Fibroblast of skin of abdomen (primary cell): ENCODE measurements around the gene NUP42.
A peak's percentile ranks its signal among the peaks of the same experiment; 100 is the strongest.

Experiments used
- DNase-seq: peaks from one replicate; pipeline ENCODE4 v3.0.0-alpha.2; 2013

The NUP42 gene

GRCh38 chr7:23237000-23237399 lies 55.2 kb downstream of the NUP42 start:
- no peak for DNase-seq

GRCh38 chr7:23238983-23239652 lies 57.3 kb downstream of the NUP42 start:
- DNase-seq = no peak

GRCh38 chr7:23239698-23240097 lies 57.9 kb downstream of the NUP42 start:
- DNase-seq = no peak

- DNase-seq = no peak
These were observed 60.5 kb downstream of the NUP42 start for GRCh38 chr7:23242321-23242720.

- DNase-seq = no peak
These were observed 61.1 kb downstream of the NUP42 start for GRCh38 chr7:23242935-23243334.

- peak; percentile 94 for DNase-seq
These were observed 64.7 kb downstream of the NUP42 start, which contains the start of gene GPNMB for GRCh38 chr7:23246555-23246954. TSS of gene GPNMB (plus strand) at chr7:23246775. CDS start at chr7:23246858, 83 bp downstream.

GRCh38 chr7:23247046-23247602 lies 65.3 kb downstream of the NUP42 start:
- DNase-seq = no peak

GRCh38 chr7:23247603-23248335 lies 65.9 kb downstream of the NUP42 start:
- DNase-seq = peak; percentile 4

GRCh38 chr7:23249486-23249885 lies 67.6 kb downstream of the NUP42 start:
- DNase-seq = no peak
